Keratinocyte (primary cell): ENCODE results near the gene HLF. TPM values are rescaled to one million over a fixed set of nuclear protein-coding genes. Genes with fewer than 3 reads are reported as not detected.

ENCODE experiments used
- DNase-seq: peaks from one replicate; pipeline ENCODE4 v3.0.0-alpha.2; 2011; ENCODE audit warnings: low read depth, missing footprints, low spot score
- FAIRE-seq: peaks from 2 replicates; lab custom pipeline; 2011; peaks lifted over from hg19 to GRCh38; lab: Jason Lieb, UNC
- H2AFZ ChIP-seq: 2 replicates; pipeline ENCODE4 v1.6.0; 2012; ENCODE audit warnings: low read length, control low read depth, inconsistent platforms; ENCODE audit not compliant: control insufficient read depth
- H3K27ac ChIP-seq: 2 replicates; pipeline ENCODE4 v1.5.1; 2011; ENCODE audit warnings: low read length; ENCODE audit not compliant: control insufficient read depth, insufficient read depth
- H3K27me3 ChIP-seq: 3 replicates; pipeline ENCODE4 v1.6.0; 2011; ENCODE audit warnings: low read length; ENCODE audit not compliant: control insufficient read depth, insufficient read depth; ENCODE audit errors: extremely low read depth
- H3K36me3 ChIP-seq, 2 experiments: 2 replicates in 1 of 2; 3 replicates in 1 of 2; pipeline ENCODE4 v1.5.1; 2011; ENCODE audit warnings: low read length in 2 of 2, mild to moderate bottlenecking in 1 of 2; ENCODE audit not compliant: control insufficient read depth in 2 of 2, insufficient read depth in 2 of 2; ENCODE audit errors: extremely low read depth in 1 of 2
- H3K4me1 ChIP-seq: 3 replicates; pipeline ENCODE4 v1.5.1; 2011; ENCODE audit warnings: low read length; ENCODE audit not compliant: control insufficient read depth, insufficient read depth; ENCODE audit errors: extremely low read depth
- H3K4me2 ChIP-seq: 3 replicates; pipeline ENCODE4 v1.6.0; 2011; ENCODE audit warnings: low read depth, low read length; ENCODE audit not compliant: control insufficient read depth, insufficient read depth; ENCODE audit errors: extremely low read depth
- H3K4me3 ChIP-seq, 3 experiments: fragments of 200-600 bp in 1 of 3; sonication (generic) in 1 of 3; 2 replicates in 2 of 3; 3 replicates in 1 of 3; pipeline ENCODE4 v1.5.1; 2011 to 2016; ENCODE audit warnings: low read length in 3 of 3, mild to moderate bottlenecking in 3 of 3, control low read depth in 2 of 3, inconsistent platforms in 1 of 3, low read depth in 1 of 3, mixed read lengths in 1 of 3, mixed run types in 1 of 3, moderate library complexity in 1 of 3; ENCODE audit not compliant: control insufficient read depth in 2 of 3, insufficient read depth in 2 of 3; ENCODE audit errors: extremely low read depth in 1 of 3
- H3K79me2 ChIP-seq: 2 replicates; pipeline ENCODE4 v1.6.0; 2012; ENCODE audit warnings: low read length; ENCODE audit not compliant: control insufficient read depth, insufficient read depth
- H3K9ac ChIP-seq: 3 replicates; pipeline ENCODE4 v1.6.0; 2011; ENCODE audit warnings: low read length; ENCODE audit not compliant: control insufficient read depth, insufficient read depth; ENCODE audit errors: extremely low read depth
- H3K9me1 ChIP-seq: 3 replicates; pipeline ENCODE4 v1.6.0; 2011; ENCODE audit warnings: low read length; ENCODE audit not compliant: control insufficient read depth, insufficient read depth; ENCODE audit errors: extremely low read depth
- H3K9me3 ChIP-seq: 2 replicates; pipeline ENCODE4 v1.5.1; 2012; ENCODE audit warnings: low read depth, low read length; ENCODE audit not compliant: control insufficient read depth
- H4K20me1 ChIP-seq: 3 replicates; pipeline ENCODE4 v1.6.0; 2011; ENCODE audit warnings: low read length; ENCODE audit not compliant: control insufficient read depth, insufficient read depth; ENCODE audit errors: extremely low read depth
- CTCF ChIP-seq, 3 experiments: IDR thresholded peaks in 1 of 3; conservative IDR thresholded peaks in 1 of 3; optimal IDR thresholded peaks in 1 of 3; 2 replicates in 2 of 3; 3 replicates in 1 of 3; pipeline versions ENCODE3 to v1.5.1; 2011; ENCODE audit warnings: low read length in 3 of 3, mild to moderate bottlenecking in 3 of 3, moderate library complexity in 2 of 3, control low read depth in 1 of 3, inconsistent platforms in 1 of 3; ENCODE audit not compliant: insufficient read depth in 2 of 3; ENCODE audit errors: extremely low read depth in 1 of 3
- EZH2 ChIP-seq: IDR thresholded peaks from one replicate; pipeline ENCODE4 v1.6.1; 2012; ENCODE audit warnings: inconsistent platforms, mild to moderate bottlenecking, low read length, moderate library complexity
- dilution Hi-C: fragments of 300-500 bp; cut with MboI; formaldehyde crosslinking; loops from one replicate; pipeline ENCODE4 v1.7.0; 2020; ENCODE audit warnings: low sequenced_read_pairs; ENCODE audit not compliant: extremely low pct_ligation_motif_present
- polyA plus RNA-seq, 5 experiments: library from polyadenylated mRNA; depleted of rRNA in 3 of 5; stranded (reverse) in 3 of 5; stranded (forward) in 1 of 5; unstranded in 1 of 5; fragments of >200 nt; gene quantifications; 1 replicate in 1 of 5; 2 replicates in 3 of 5; 3 replicates in 1 of 5; pipeline versions ENCODE4 v1.2.1 to v1.2.3, GENCODE V29; 2011 to 2012; ENCODE audit warnings: missing spikeins in 2 of 5, low read depth in 1 of 5, low replicate concordance in 1 of 5

Gene HLF
- polyA plus RNA-seq, 1 donor (not counting 4 experiments of a cell fraction or from before 2014, with no cell fraction given): 0.21 TPM

GRCh38 chr17:55259684-55260111, 5.1 kb upstream of the HLF start:
- H3K27me3 ChIP-seq: peaks cover 22% of the 10 kb centered on the region

GRCh38 chr17:55261311-55261710, 3.4 kb upstream of the HLF start:
- H3K27me3 ChIP-seq: peaks cover 33% of the 10 kb centered on the region
- no peaks in the 10 kb centered on the region for H3K9me1 ChIP-seq
- no peak overlapping the region for H3K27ac ChIP-seq
- no peaks in the 10 kb centered on the region for H3K36me3 ChIP-seq
- H3K9ac ChIP-seq: no peak overlapping the region
- dilution Hi-C loops: no loop called here
- DNase-seq (no peak), FAIRE-seq (no peak)
- peaks cover 4% of the 10 kb centered on the region for H3K4me1 ChIP-seq
- no peaks in the 10 kb centered on the region for H3K9me3 ChIP-seq
- H2AFZ ChIP-seq: no peak overlapping the region
- no peak for TF ChIP-seq EZH2
- no peak overlapping the region for H3K4me3 ChIP-seq
- H3K4me2 ChIP-seq: no peak overlapping the region
- H3K79me2 ChIP-seq: no peaks in the 10 kb centered on the region
- H4K20me1 ChIP-seq: no peaks in the 10 kb centered on the region

More at GRCh38 chr17:55259684-55260111, 5.1 kb upstream of the HLF start:
- FAIRE-seq (no peak), DNase-seq (no peak)
- no peaks in the 10 kb centered on the region for H3K9me3 ChIP-seq
- H2AFZ ChIP-seq: no peak overlapping the region
- dilution Hi-C loops: no loop called here
- H3K4me2 ChIP-seq: no peak overlapping the region
- H3K9ac ChIP-seq: no peak overlapping the region
- H3K79me2 ChIP-seq: no peaks in the 10 kb centered on the region
- no peak overlapping the region for H3K27ac ChIP-seq
- H3K9me1 ChIP-seq: no peaks in the 10 kb centered on the region
- no peaks in the 10 kb centered on the region for H3K36me3 ChIP-seq
- no peak overlapping the region for H3K4me3 ChIP-seq
- TF ChIP-seq EZH2: no peak
- TF ChIP-seq CTCF (optimal IDR thresholded peaks at IDR 0.05 in 1 of 3, IDR thresholded peaks at IDR 0.05 in 1 of 3, conservative IDR thresholded peaks at IDR 0.05 in 1 of 3; ENCODE audit: extremely low read depth in 1 of 3, insufficient read depth in 2 of 3, low read length in 3 of 3): no peak
- H3K4me1 ChIP-seq: no peaks in the 10 kb centered on the region
- no peaks in the 10 kb centered on the region for H4K20me1 ChIP-seq
